ENCODE measurements around the gene CTDSP2.

Gene CTDSP2

DNA sequence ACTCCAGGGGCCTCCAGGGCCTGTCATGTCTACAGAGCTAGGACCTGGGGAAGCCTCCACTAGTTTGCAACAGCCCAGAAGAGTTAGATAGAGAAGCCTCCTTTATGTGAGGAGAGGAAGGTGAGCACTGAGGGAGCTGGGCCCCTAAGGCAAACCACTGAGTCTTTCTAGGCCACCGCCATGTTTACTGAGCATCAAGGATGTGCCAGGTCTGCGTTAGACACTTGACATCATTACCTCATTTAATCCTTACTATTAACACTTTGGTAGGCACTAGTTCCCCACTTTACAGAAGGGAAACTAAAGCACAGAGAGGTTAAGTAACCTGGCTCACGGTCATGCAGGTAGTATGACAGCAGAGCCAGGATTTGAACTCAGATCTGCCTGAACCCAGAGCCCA lies 12.9 kb downstream of the CTDSP2 start:
- no peak for DNase-seq (ENCODE audit: low read depth)
- TF ChIP-seq, protein P1, sequence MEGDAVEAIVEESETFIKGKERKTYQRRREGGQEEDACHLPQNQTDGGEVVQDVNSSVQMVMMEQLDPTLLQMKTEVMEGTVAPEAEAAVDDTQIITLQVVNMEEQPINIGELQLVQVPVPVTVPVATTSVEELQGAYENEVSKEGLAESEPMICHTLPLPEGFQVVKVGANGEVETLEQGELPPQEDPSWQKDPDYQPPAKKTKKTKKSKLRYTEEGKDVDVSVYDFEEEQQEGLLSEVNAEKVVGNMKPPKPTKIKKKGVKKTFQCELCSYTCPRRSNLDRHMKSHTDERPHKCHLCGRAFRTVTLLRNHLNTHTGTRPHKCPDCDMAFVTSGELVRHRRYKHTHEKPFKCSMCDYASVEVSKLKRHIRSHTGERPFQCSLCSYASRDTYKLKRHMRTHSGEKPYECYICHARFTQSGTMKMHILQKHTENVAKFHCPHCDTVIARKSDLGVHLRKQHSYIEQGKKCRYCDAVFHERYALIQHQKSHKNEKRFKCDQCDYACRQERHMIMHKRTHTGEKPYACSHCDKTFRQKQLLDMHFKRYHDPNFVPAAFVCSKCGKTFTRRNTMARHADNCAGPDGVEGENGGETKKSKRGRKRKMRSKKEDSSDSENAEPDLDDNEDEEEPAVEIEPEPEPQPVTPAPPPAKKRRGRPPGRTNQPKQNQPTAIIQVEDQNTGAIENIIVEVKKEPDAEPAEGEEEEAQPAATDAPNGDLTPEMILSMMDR (IDR thresholded peaks at IDR 0.05; ENCODE audit: low read length, missing control alignments), result no peak
- H3K4me3 ChIP-seq (replicated peaks; ENCODE audit: low read depth, low read length), result no peak overlapping the region

DNA sequence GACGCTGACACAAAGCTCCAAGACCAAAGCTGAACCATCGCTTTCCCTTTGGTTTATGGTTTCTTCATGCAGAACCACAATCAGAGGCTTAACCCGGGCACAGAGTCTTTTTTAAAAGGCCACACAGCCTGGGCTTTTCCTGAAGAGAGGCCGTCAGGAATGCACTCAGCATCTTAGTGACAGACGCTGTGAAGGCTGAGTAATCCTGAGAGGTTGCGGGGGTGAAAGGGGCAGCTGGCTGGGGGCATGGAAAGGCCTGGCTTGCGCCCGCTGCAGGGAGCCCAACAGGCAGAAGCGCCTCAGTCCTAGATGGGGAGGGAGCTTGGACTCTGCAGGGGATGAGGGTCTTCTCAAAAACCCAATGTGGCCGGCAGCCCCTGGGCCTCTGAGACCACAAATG lies 13.6 kb downstream of the CTDSP2 start:
- no peak overlapping the region for H3K4me3 ChIP-seq (replicated peaks; ENCODE audit: low read depth, low read length)
- TF ChIP-seq, protein P1 (IDR thresholded peaks at IDR 0.05; ENCODE audit: low read length, missing control alignments), result no peak
- no peak for DNase-seq (ENCODE audit: low read depth)

DNA sequence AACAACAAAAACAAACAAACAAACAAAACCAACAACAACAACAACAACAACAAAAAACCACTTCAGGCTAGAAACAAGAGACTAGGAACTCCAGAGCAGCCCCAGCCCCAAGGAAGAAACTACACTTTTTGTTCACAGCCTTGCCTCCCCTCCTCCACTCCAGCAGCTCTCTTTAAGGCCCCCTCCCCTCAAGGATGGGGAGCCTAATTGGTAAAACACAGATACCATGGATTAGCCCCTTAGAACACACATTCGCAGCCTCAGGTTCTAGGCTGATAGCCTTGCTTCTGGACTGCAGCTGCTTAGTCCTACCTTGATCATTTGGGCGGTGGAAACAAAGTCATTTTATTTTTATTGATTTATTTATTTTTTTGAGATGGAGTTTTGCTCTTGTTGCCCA lies 16.1 kb downstream of the CTDSP2 start:
- TF ChIP-seq, protein P1 (IDR thresholded peaks at IDR 0.05; ENCODE audit: low read length, missing control alignments), result no peak
- H3K4me3 ChIP-seq (replicated peaks; ENCODE audit: low read depth, low read length), result no peak overlapping the region
- no peak for DNase-seq (ENCODE audit: low read depth)

DNA sequence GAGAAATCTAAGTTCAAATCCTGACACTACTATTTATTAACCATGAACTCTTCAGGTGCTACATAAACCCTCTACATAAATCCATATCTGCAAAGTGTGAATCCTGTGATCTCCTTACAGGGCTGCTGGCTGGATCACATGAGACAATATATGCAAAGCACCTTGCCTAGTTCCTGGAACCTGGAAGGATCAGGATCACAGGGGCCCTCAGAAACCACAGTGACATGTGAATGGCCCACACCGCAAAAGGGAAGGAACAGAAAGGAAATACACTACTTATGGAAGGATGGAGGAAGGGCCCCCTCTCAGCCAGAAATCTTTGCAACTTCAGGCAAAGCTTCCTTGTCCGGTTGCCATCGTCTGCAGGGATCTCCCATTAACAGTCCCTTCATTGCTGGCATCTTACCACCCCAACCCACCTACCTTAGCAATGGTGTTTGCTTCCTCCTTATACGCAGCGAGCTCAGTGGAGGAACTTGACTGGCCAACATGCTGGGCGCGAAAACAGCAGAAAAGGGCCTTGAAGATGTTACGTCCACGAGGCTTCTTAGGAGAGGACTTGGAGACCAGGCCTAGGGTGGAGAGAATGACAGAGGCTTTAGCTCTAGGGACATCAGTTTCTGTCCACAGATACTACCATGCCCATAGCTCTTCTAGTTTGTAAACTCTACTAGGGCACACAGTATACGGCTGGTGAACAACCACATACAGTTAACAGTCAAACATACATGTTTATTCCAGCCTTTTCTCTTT lies 17.3 kb downstream of the CTDSP2 start:
- TF ChIP-seq, protein P1 (IDR thresholded peaks at IDR 0.05; ENCODE audit: low read length, missing control alignments), result no peak
- H3K4me3 ChIP-seq (replicated peaks; ENCODE audit: low read depth, low read length), result no peak overlapping the region
- no peak for DNase-seq (ENCODE audit: low read depth)

GRCh38 chr12:57826966-57827365 lies 19.6 kb downstream of the CTDSP2 start:
- no peak overlapping the region for H3K4me3 ChIP-seq (replicated peaks; ENCODE audit: low read depth, low read length)
- no peak for DNase-seq (ENCODE audit: low read depth)
- TF ChIP-seq, protein P1 (IDR thresholded peaks at IDR 0.05; ENCODE audit: low read length, missing control alignments), result no peak

GRCh38 chr12:57826400-57826799 lies 20.1 kb downstream of the CTDSP2 start:
- DNase-seq (ENCODE audit: low read depth), result no peak
- TF ChIP-seq, protein P1 (IDR thresholded peaks at IDR 0.05; ENCODE audit: low read length, missing control alignments), result no peak
- no peak overlapping the region for H3K4me3 ChIP-seq (replicated peaks; ENCODE audit: low read depth, low read length)

DNA sequence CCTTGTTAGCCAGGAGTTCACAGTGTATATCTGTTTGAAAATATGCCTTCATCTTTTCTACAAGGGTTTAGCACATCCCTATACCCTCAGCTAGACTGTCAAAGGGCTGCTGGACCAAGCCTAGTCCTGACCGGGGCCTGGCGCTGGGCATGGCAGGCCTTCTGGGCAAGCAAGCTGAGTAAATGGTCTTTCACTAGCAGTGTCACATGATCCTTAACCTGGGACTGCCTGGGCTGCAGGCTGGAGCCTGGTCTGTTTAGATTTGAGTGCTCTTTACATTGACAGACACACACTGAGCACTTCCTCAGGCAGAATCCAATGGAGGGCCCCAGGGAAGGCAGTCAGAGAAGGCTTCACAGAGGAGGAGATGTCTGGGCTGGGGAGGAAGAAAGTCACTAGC lies 21.1 kb downstream of the CTDSP2 start:
- no peak for DNase-seq (ENCODE audit: low read depth)
- TF ChIP-seq, protein P1 (IDR thresholded peaks at IDR 0.05; ENCODE audit: low read length, missing control alignments), result no peak
- H3K4me3 ChIP-seq (replicated peaks; ENCODE audit: low read depth, low read length), result no peak overlapping the region

All from fibroblast of pulmonary artery (primary cell).